ENCODE data around the gene PLEKHJ1. TPM values are rescaled to one million over a fixed set of nuclear protein-coding genes. Genes with fewer than 3 reads are reported as not detected.

Gene PLEKHJ1
- total and polyA plus RNA-seq, 11 donors, result 44.6 to 89.7 (median 48.8) TPM

GRCh38 chr19:2224754-2225349, 11.3 kb downstream of the PLEKHJ1 start:
- Histone ChIP-seq H3K36me3 (peaks cover 0 to 94% (median 75%) of the 10 kb centered on the region in 9 donors), H3K4me3 (no peak overlapping the region), H3K27me3 (no peaks in the 10 kb centered on the region), H3K27ac (no peak overlapping the region), H3K4me1 (peaks cover 0 to 11% (median 0%) of the 10 kb centered on the region in 12 donors), H3K9me3 (no peaks in the 10 kb centered on the region)
- intact Hi-C loops (cut with DNase I), result loop anchor here in 1 of 10 donors (5.0 kb wide), 1 partner anchor 33 kb away; no protein-coding TSS in a partner anchor
- ATAC-seq (peak in 1 of 4 donors; percentile 34), DNase-seq (no peak)
- TF ChIP-seq POLR2A (IDR thresholded peaks at IDR 0.05), result no peak
- WGBS, 4 donors, result 79 to 89% (median 83%) methylated on average over 9 to 13 of the region's 13 CpGs

GRCh38 chr19:2223959-2224358, 12.2 kb downstream of the PLEKHJ1 start:
- Histone ChIP-seq H3K4me3 (no peak overlapping the region), H3K9me3 (no peaks in the 10 kb centered on the region), H3K27ac (no peak overlapping the region), H3K36me3 (peaks cover 0 to 94% (median 75%) of the 10 kb centered on the region in 9 donors), H3K27me3 (no peaks in the 10 kb centered on the region), H3K4me1 (peaks cover 0 to 11% (median 0%) of the 10 kb centered on the region in 12 donors)
- 89% methylated on average over 14 of the region's 14 CpGs for whole genome bisulfite sequencing, 4 donors
- no peak for DNase-seq
- TF ChIP-seq CTCF (IDR thresholded peaks at IDR 0.05), result no peak
- TF ChIP-seq POLR2A (IDR thresholded peaks at IDR 0.05), result no peak
- intact Hi-C loops (cut with DNase I), result no loop called here
- no peak for ATAC-seq

GRCh38 chr19:2223391-2223790, 12.7 kb downstream of the PLEKHJ1 start:
- H3K27me3 ChIP-seq, result no peaks in the 10 kb centered on the region
- intact Hi-C loops (cut with DNase I), result no loop called here
- no peaks in the 10 kb centered on the region for H3K9me3 ChIP-seq
- ATAC-seq (no peak), DNase-seq (no peak)
- H3K4me1 ChIP-seq, result peaks cover 0 to 11% (median 0%) of the 10 kb centered on the region in 12 donors
- no peak for TF ChIP-seq CTCF (IDR thresholded peaks at IDR 0.05)
- no peak for TF ChIP-seq POLR2A (IDR thresholded peaks at IDR 0.05)
- 88 to 91% (median 89%) methylated on average over 13 to 18 of the region's 18 CpGs for WGBS, 4 donors
- H3K36me3 ChIP-seq, result peaks cover 0 to 94% (median 74%) of the 10 kb centered on the region in 9 donors
- no peak overlapping the region for H3K4me3 ChIP-seq
- no peak overlapping the region for H3K27ac ChIP-seq

- no peak overlapping the region for H3K27ac ChIP-seq
- H3K4me3 ChIP-seq, result no peak overlapping the region
- 60 to 70% (median 70%) methylated on average over 13 to 20 of the region's 20 CpGs for WGBS, 4 donors
- H3K9me3 ChIP-seq, result no peaks in the 10 kb centered on the region
- H3K4me1 ChIP-seq, result peaks cover 0 to 11% (median 0%) of the 10 kb centered on the region in 12 donors
- peaks cover 0 to 95% (median 74%) of the 10 kb centered on the region in 9 donors for H3K36me3 ChIP-seq
- TF ChIP-seq POLR2A (IDR thresholded peaks at IDR 0.05), result no peak
- TF ChIP-seq CTCF (IDR thresholded peaks at IDR 0.05), result peak in 9 of 12 donors; percentile 6 to 34 (median 17)
- ATAC-seq, result no peak
- no peaks in the 10 kb centered on the region for H3K27me3 ChIP-seq
- intact Hi-C loops (cut with DNase I), result no loop called here
- no peak for DNase-seq
Measured at GRCh38 chr19:2221918-2222317, 14.2 kb downstream of the PLEKHJ1 start.
